ENCODE results near the gene FIGNL2. TPM values are rescaled to one million over a fixed set of nuclear protein-coding genes. Genes with fewer than 3 reads are reported as not detected.
"Not testable (repeated sequence)": the region's sequence is repeated elsewhere in the genome, so short reads cannot be mapped to it uniquely, and the experiment has no call there.

The FIGNL2 gene
- total RNA-seq, 1 donor from 2014 or later, result 39.7 TPM

DNA sequence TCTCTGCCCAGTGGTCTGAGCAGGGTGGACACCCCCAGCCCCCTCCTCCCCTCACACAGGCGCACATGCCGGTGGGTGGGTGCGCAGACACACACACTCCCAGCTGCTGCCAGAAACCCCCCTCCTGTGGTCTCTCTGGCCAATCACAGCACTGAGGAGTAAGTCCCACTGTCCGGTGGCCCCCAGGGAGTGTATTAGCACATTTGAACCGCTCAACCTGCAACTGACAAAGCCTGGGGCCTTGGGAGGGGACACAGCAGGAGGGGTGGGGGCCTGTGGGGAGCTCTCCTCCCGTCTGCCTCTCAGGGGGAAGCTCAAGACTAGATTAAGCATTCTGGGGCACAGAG, 11.7 kb downstream of the FIGNL2 start:
- peak overlapping the region; percentile 51 for H3K27ac Mint-ChIP-seq (ENCODE audit: unreplicated experiment)
- peaks cover 70% of the 10 kb centered on the region for H3K4me1 Mint-ChIP-seq
- H3K36me3 Mint-ChIP-seq (ENCODE audit: low read depth), result peaks cover 6% of the 10 kb centered on the region

GRCh38 chr12:51836041-51836826, 12.3 kb downstream of the FIGNL2 start:
- DNase-seq (ENCODE audit: low read depth, low spot score), result no peak
- Mint-ChIP-seq H3K27ac (ENCODE audit: unreplicated experiment) (peak overlapping the region; percentile 78), H3K27me3 (ENCODE audit: low read depth) (no peaks in the 10 kb centered on the region), H3K36me3 (ENCODE audit: low read depth) (peaks cover 6% of the 10 kb centered on the region), H3K4me3 (no peak overlapping the region), H3K9me3 (peaks cover 4% of the 10 kb centered on the region), H3K4me1 (peaks cover 75% of the 10 kb centered on the region)
- no peak for TF ChIP-seq CTCF (conservative IDR thresholded peaks at IDR 0.05)

More for the DNA sequence above, 11.7 kb downstream of the FIGNL2 start:
- Mint-ChIP-seq H3K9me3 (peaks cover 4% of the 10 kb centered on the region), H3K27me3 (ENCODE audit: low read depth) (no peaks in the 10 kb centered on the region), H3K4me3 (peak overlapping the region; percentile 75)
- no peak for TF ChIP-seq CTCF (conservative IDR thresholded peaks at IDR 0.05)
- no peak for DNase-seq (ENCODE audit: low read depth, low spot score)

GRCh38 chr12:51834411-51834810, 14.1 kb downstream of the FIGNL2 start:
- Mint-ChIP-seq H3K4me1 (peaks cover 76% of the 10 kb centered on the region), H3K4me3 (no peak overlapping the region), H3K36me3 (ENCODE audit: low read depth) (peaks cover 6% of the 10 kb centered on the region), H3K27ac (ENCODE audit: unreplicated experiment) (no peak overlapping the region), H3K9me3 (peaks cover 4% of the 10 kb centered on the region), H3K27me3 (ENCODE audit: low read depth) (no peaks in the 10 kb centered on the region)
- TF ChIP-seq CTCF (conservative IDR thresholded peaks at IDR 0.05), result no peak
- no peak for DNase-seq (ENCODE audit: low read depth, low spot score)

DNA sequence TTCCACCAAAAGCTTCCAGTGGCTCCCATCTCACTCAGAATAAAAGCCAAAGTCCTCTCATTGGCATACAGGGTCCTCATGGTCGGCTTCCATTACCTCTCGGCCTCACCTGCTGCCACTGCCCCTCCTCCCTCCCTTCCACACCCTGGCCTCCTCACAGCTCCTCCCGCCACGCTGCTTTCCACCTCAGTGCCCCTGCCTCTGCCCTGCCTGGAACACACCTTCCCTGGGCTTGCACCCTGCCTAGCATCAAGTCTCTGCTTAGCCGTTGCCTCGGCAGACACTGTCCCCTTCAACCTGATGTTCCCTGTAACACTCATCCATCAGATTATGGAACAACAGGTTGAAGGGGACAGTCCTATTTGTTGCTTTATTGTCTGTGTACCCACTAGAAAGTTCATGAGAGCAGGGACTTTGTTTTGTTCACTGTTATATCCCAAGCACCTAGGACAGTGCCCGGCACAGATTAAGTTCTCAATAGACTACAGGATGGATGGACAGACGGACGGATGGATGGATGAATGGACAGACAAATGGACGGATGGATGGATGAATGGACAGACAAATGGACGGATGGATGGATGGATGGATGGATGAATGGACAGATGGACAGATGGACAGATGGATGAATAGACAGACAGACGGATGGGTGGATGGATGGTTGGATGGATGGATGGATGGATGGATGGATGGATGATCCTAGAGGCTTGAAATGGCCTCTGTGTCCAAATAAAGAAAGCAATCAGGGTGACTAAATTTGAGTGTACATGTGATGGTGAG, 14.9 kb downstream of the FIGNL2 start:
- peaks cover 4% of the 10 kb centered on the region for H3K9me3 Mint-ChIP-seq
- peaks cover 6% of the 10 kb centered on the region for H3K36me3 Mint-ChIP-seq (ENCODE audit: low read depth)
- peak overlapping the region; percentile 30 for H3K27ac Mint-ChIP-seq (ENCODE audit: unreplicated experiment)
- DNase-seq (ENCODE audit: low read depth, low spot score), result no peak
- no peak for TF ChIP-seq CTCF (conservative IDR thresholded peaks at IDR 0.05)
- H3K4me1 Mint-ChIP-seq, result peaks cover 78% of the 10 kb centered on the region
- H3K27me3 Mint-ChIP-seq (ENCODE audit: low read depth), result no peaks in the 10 kb centered on the region
- no peak overlapping the region for H3K4me3 Mint-ChIP-seq

DNA sequence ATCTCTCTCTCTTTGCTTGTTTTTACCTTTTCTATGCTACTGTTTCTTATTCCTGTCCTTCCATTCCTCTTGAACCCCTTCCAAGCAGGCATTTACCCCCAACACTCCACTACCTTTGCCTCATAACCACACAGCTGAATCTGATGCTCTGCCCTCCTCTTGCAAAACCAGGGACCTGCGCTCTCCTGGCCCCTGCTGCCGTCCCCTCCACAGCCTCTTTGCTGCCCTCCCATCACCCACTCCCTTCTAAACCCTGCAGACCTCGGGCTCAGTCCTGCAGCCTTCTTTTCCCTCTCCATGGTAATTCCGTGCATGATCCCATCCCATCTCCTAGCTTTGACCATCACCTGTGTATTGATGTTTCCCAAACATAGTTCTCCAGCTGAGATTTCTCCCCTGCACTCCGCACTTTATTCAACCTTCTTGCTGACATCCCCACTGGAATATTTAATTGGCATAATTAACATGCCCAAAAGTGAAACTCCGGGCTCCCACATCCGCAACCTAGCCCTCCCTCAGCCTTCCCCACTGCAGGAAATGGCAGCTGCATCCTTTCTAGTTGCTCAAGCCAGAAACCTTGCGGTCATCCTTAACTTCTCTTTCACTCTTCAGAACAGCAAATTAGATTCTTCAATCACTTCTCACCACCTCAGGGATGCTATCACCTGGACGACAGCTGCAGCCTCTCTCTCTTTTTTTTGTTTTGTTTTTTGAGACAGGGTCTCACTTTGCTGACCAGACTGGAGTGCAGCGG, 16.0 kb downstream of the FIGNL2 start:
- H3K27ac Mint-ChIP-seq (ENCODE audit: unreplicated experiment), result peak overlapping the region; percentile 40
- TF ChIP-seq CTCF (conservative IDR thresholded peaks at IDR 0.05), result no peak
- H3K9me3 Mint-ChIP-seq, result peaks cover 4% of the 10 kb centered on the region
- peaks cover 6% of the 10 kb centered on the region for H3K36me3 Mint-ChIP-seq (ENCODE audit: low read depth)
- no peaks in the 10 kb centered on the region for H3K27me3 Mint-ChIP-seq (ENCODE audit: low read depth)
- peaks cover 79% of the 10 kb centered on the region for H3K4me1 Mint-ChIP-seq
- DNase-seq (ENCODE audit: low read depth, low spot score), result no peak
- H3K4me3 Mint-ChIP-seq, result peak overlapping the region; percentile 5

- not testable (repeated sequence) for H3K27me3 Mint-ChIP-seq (ENCODE audit: low read depth); H3K4me3 Mint-ChIP-seq; H3K36me3 Mint-ChIP-seq (ENCODE audit: low read depth)
Measured at GRCh38 chr12:51831817-51832216, 16.7 kb downstream of the FIGNL2 start.

More at GRCh38 chr12:51831817-51832216, 16.7 kb downstream of the FIGNL2 start:
- peaks cover 74% of the 10 kb centered on the region for H3K4me1 Mint-ChIP-seq
- DNase-seq (ENCODE audit: low read depth, low spot score); H3K9me3 Mint-ChIP-seq; H3K27ac Mint-ChIP-seq (ENCODE audit: unreplicated experiment): not testable (repeated sequence)

All from neural crest cell (in vitro differentiated cells).